M059J (cell line): ENCODE data around the gene TBKBP1. TPM values are rescaled to one million over a fixed set of nuclear protein-coding genes. Genes with fewer than 3 reads are reported as not detected.

ENCODE experiments used
- DNase-seq: peaks from one replicate; pipeline ENCODE4 v3.0.0-alpha.2; 2012; ENCODE audit warnings: low read depth
- total RNA-seq: library from RNA; depleted of rRNA; stranded (reverse); fragments of >200 nt; shearing (Covaris generic); gene quantifications from 2 replicates; pipeline ENCODE4 v1.2.3, GENCODE V29; 2014; rRNA removed

The TBKBP1 gene, protein sequence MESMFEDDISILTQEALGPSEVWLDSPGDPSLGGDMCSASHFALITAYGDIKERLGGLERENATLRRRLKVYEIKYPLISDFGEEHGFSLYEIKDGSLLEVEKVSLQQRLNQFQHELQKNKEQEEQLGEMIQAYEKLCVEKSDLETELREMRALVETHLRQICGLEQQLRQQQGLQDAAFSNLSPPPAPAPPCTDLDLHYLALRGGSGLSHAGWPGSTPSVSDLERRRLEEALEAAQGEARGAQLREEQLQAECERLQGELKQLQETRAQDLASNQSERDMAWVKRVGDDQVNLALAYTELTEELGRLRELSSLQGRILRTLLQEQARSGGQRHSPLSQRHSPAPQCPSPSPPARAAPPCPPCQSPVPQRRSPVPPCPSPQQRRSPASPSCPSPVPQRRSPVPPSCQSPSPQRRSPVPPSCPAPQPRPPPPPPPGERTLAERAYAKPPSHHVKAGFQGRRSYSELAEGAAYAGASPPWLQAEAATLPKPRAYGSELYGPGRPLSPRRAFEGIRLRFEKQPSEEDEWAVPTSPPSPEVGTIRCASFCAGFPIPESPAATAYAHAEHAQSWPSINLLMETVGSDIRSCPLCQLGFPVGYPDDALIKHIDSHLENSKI
- total RNA-seq = 1.3 and 2.6 TPM in 2 replicates

DNA sequence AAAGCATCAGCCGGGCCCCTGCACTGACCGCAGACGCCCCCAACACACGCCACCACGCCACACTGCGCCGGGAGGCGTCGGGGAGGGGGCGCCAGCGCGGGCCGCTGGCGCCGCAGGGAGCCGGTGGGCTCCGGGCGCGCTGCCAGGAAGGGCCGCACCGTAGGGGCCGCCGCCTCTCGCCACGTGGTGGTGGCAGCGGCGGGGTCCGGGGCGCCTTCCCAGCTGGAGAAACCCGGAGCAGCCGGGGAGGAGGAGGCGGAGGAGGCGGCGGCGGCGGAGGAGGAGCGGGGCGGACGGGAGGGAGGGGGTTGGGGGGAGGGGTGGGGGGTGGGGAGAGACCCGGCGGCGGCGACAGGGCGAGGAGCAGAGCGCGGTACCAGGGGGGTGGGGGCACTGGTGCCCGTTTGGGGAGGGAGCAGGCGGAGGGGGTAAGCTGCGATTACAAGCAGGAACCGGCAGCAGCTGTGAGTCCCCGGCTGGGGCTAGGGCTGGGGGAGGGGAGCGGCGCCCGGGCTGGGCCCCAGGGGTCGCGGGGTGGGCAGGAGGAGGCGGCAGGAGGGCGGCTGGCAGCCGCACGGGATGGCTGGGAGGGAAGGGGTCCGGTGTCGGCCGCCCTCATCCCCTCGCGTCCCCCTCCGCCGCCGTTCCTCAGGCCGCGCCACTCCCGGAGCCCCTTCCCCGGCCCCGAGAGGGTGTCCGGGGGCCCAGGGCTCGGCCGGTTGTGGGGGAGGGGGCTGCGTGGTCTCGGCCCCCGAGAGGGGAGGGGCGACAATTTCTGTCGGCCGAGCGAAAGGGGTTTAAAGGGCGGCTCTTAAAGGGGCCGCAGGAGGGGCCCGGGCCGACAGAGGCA is at the start of gene TBKBP1:
Gene TBKBP1, plus strand, starts transcription at position 431 of the 850 bp plus-strand sequence. CDS start 1,952 bp downstream, outside the sequence.
- DNase-seq = no peak

DNA sequence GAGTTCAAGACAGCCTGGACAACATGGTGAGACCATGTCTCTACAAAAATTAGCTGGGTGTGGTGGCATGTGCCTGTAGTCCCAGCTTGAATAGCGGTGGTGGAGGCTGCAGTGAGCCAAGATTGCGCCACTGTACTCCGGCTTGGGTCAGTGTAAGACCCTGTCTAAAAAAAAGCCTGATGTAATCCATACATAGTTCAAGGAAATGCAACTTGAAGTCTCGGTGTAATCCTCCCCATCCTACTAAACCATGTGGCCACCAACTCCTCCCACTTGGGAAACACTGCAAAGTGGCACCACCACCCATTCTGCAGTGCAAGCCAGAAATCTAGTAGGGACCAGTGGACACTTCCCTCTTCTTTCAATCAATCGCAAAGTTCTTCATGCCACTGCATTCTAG is 49.6 kb upstream of the TBKBP1 start:
- no peak for DNase-seq

DNA sequence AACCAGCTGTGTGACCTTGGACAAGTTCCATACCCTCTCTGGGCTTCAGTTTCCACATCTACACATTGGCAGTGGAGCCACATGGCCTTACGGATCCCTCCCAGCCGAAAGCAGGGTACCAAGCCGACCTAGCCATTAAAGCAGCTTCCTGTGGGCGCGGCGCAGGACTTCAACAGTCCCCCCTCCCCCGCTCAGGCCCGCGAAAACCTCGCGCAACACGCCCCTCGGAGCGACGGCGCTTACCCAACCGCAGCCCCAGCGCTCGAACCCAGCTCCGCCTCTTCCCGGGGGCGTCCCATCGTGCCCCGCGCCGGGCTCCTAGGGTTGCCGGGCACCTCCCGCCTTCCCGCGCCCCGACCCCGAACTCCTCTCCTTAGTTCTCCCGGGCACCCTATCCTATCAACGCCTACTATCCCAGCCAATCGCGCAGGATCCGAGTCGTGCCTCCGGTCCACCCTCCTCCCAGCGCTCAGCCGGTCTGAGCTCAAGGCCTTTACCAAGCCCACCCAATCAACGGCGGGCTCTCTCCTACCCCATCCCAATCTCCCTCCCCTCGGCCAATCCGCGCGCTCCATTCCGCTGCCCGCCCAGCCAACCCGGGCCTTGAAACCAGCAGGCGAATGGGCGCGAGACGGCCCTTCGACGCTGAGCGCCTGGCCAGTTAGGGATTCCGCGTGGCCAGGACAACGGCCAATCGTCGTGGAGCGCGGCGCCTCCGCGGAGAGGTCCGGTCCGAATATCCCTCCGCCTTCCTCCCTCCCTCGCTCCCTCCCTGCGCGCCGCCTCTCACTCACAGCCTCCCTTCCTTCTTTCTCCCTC is 44.6 kb upstream of the TBKBP1 start, which contains the start of gene KPNB1:
Gene KPNB1, plus strand, starts transcription at position 767 of the 819 bp plus-strand sequence. CDS start 326 bp downstream, outside the sequence.
- DNase-seq = peak; percentile 100

DNA sequence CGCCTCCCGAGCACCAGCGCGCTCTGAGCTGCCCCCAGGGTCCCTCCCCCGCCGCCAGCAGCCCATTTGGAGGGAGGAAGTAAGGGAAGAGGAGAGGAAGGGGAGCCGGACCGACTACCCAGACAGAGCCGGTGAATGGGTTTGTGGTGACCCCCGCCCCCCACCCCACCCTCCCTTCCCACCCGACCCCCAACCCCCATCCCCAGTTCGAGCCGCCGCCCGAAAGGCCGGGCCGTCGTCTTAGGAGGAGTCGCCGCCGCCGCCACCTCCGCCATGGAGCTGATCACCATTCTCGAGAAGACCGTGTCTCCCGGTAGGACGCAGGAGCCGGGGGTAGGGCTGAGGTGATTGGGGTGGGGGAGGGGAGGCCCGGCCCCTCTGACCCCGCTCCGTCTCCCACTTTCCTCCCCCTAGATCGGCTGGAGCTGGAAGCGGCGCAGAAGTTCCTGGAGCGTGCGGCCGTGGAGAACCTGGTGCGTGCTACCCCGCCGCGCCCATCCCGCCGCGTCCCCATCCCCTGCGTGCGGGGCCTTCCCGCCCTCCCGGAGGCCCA is 43.9 kb upstream of the TBKBP1 start:
- no peak for DNase-seq

DNA sequence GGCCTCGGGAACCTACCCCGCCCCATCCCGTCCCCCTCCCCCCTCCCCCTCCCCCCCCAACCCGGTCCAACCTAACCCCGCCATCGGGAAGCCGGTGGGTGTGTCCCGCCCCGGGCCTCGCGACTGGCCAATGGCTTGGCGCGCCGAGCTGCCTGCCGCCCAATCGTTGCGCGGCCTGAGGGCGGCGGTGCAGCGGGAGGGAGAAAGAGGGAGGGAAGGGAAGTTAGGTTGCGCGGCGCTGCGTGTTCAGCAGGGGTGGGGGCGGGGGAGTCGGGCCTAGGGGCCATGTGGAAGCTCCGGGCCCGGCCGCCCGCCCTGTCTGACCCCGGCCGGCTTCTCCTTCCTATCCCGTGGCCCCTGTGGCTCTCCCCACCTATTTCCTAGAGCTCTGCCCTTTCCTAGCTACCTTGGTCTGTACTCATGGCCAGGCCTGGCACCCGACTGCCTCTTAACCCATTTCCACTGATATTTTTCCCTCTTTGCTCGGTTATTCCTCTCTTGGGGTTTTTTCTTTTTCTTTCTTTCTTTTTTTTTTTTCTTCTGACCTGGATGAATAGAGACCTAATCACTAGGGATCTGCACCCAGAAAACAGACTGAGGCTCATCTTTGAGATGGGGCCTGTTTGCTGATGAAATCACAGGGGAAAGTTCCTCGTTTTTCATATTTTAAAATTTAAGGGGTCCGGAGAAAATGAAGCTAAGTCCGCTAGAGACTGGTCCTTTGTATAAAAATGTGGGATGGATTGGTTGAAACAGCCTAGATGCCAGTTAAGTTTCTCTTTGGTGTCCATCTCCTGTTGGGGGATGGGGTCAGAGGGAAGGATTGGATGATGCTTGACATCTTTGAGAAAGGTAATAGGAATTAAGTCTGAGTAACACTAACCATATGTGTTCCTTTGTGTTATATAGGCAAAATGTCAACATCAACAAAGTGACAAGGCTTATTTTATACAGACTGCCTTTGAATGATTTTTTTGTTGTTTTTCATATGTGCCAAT is 43.1 kb upstream of the TBKBP1 start:
- peak; percentile 94 for DNase-seq

DNA sequence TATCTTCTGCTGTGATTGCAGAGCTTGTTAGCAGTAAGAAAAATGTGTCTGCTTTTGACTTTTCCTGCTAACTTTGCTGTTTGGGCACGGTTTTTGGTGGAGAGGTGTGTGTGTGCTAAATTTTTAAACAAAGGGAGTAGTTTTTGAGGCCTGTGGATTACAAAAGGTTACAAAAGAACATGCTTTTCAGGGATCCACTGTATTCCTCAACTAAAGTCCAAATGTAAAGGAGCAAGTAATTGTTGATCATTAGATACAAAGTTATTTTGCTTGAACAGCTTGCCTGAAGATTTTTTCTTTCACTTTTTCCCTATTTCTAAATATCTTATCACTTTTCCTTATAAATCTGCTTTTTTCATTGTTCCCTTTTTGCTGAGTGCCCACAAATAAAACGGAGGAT is 42.3 kb upstream of the TBKBP1 start:
- no peak for DNase-seq

DNA sequence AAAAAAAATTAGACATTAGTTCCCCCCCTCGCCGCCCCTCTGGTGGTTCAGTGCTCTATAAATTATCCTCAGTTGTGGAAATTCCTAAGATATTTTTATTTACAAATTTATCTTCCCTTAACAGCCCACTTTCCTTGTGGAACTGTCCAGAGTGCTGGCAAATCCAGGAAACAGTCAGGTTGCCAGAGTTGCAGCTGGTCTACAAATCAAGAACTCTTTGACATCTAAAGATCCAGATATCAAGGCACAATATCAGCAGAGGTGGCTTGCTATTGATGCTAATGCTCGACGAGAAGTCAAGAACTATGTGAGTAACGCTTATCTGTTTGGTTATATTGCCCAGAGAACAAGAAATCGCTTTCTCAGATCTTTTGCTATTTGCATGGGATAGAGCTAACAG is 41.4 kb upstream of the TBKBP1 start:
- no peak for DNase-seq

DNA sequence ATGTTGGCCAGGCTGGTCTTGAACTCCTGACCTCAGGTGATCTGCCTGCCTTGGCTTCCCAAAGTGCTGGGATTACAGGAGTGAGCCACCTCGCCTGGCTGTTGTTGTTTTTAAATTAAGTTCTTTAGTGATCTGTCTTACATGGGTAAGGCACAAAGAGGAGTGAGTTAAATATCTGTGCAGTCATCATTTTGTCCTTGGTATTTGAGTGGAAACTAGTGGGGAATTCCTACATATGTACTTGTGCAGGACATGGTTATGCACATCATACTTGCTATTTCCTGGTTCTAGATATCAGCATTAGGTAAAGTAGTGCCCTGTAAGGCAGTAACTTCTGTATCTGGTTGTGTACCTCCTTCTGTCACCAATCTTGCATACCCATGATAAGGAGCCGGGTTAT is 40.5 kb upstream of the TBKBP1 start:
- no peak for DNase-seq

DNA sequence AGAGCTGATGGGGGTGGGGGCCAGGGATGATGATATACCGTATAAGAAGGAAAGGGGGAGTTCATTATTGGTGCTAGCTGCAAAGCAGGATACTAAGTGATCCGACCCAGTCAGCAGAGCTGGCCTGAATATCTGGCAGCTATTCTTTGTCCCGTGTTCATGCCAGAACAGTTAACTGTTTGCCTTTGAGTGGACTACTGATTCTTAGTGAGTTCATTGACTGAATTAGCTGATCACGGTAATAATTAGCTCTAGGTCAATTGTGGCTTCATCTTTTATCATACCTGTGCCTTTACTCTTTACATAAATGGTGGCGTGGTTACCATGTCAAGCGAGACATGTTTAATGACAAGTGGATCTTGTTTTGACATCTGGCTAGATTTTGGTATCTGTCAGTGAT is 39.0 kb upstream of the TBKBP1 start:
- DNase-seq = no peak

DNA sequence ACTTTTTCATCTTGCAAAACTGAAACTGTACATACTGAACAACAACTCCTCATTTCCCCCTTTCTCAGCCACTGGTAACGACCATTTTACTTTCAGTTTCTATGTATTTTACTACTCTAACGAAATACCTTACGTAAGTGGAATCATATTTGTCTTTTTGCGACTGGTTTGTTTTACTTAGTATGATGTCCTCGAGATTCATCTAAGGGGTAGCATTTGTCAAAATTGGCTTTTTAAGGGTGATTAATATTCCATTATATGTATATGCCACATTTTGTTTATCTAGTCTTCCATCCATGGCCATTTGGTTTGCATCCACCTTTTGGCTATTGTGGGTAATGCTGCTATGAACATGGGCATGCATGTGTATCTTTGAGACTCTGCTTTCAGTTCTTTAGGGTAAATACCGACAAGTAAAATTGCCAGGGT is 33.9 kb upstream of the TBKBP1 start:
- no peak for DNase-seq

DNA sequence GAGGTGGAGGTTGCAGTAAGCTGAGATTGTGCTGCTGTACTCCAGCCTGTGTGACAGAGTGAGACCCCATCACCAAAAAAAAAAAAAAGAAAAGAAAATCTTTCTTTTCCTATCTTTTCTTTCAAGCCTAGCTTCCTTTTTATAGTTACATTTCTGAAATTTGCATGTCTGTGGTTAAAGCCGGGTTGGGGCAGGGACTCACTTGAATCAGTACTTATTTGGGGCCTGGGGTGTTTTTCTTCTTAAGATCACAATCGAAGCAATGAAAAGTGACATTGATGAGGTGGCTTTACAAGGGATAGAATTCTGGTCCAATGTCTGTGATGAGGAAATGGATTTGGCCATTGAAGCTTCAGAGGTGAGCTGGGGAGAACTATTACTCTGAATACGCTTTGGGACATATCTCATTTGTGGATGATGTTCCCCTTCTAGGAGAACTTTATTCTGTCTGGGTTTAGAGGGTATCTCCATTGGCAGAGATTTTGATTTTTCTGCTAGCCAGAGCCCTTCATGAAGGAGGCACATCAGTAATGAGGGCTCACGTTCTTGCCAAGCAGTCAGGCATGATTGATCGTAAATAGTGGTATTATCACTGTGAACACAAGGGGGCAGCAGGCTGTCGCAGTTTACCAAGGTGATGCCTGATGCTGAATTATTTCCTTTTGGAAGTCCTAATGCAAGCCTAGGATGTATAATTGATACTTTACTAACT is 29.9 kb upstream of the TBKBP1 start:
- peak; percentile 55 for DNase-seq

DNA sequence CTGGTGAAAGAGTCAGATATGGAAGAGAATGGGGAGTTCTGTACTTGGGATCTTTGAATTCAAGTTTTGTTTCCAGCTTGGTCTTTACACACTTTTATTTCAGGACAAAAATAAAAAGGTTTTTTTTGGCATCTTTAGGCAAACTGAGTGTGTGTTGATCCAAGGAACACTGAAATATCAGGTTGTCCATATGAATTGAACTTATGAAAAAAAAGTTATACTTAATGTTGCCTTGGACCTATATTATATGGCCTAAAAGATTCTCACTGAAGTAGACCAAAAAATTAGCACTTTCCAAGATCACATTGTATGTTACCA is 29.4 kb upstream of the TBKBP1 start:
- DNase-seq = no peak

DNA sequence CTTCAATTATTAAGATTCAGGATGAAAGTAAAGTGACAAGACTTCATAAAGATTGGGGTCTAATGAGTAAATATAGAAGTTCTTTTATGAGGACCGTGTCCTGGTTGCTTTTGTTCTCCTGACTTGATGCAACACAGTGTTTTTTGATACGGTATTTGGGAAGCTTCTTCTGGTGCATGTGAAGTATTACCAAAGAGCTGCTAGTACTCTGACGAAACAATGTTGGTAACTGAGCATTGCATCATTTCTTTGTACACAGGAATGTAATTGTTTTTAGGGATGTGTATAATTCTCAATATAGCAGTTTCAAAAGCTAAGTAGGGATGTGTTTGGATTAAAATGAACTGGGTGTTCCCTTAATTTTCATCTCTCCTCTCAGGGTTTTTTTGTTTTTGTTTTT is 28.3 kb upstream of the TBKBP1 start:
- no peak for DNase-seq

DNA sequence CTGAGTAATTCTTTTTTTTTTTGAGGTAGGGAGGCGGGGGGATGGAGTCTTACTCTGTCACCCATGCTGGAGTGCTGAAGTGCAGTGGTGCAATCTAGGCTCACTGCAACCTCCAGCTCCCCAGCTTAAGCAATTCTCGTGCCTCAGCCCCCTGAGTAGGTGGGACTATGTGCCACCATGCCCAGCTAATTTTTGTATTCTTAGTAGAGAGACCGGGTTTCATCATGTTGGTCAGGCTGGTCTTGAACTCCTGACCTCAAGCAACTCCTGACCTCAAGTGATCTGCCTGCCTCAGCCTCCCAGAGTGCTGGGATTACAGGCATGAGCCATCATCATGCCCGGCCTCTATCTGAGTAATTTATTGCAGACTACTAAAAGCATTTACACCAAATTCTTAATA is 24.9 kb upstream of the TBKBP1 start:
- DNase-seq = no peak

DNA sequence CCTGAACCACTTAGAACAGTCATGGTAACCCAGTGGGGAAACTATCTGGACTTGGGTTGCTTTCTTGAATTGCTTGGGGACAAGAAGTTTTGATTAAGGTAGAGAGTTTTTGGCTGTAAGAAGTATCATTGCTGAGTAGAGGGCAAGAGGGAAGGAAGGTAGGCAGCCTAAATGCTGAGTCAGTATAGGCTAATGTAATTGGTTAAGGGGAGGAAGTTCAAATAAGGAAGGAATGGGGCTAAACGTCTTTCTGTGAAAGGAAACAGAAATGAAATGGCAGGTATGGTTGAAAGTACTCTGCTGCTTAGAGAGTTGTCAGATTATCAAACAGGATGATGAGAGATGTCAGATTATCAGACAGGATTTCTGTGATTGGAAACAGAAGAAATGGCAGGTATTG is 23.9 kb upstream of the TBKBP1 start:
- DNase-seq = no peak

DNA sequence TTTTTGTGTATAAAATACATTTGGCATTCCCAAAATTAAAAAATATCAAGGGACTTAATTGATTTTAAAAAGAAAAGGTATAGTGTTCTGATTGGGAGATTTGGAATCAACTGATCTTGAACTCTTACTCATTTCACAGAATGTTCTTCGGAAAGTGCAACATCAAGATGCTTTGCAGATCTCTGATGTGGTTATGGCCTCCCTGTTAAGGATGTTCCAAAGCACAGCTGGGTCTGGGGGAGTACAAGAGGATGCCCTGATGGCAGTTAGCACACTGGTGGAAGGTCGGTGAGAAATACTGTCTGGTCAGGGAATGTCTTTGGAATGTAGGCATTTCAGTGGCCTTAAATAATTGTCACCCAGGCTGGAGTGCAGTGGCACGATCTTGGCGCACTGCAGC is 19.5 kb upstream of the TBKBP1 start:
- no peak for DNase-seq

DNA sequence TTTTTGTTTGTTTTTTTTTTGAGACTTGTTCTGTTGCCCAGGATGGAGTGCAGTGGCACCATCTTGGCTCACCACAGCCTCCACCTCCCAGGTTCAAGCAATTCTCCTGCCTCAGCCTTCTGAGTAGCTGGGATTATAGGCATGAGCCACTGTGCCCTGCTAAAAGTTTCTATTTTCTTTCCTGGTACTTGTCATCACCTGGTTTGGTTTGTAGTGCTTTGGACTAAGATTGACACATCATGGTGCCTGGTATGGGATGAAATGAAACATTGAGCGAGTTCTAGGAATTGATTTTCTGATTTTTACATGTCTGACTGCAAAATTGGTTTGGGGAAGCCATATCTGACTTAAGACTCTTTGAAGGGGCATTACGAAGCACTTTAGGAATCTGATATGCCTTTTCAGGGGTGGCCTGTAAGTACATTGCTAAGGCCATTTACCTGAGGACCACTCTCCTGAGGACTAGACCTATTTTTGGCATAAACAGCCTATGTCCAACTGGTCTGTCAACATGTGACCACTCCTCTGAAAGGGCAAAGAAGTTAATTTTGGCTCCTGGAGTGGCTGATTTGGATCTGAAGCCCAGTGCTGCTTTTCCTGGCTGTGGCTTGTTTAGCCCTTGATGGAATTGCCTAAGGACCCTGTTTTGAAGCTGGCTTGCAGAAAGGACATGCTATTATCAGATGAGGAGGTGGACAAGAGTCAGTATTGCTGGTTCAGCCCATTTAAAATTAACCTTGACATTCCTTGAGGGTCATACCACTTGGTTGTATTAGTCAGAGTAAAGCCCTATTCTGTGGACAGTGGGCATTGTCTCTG is 18.4 kb upstream of the TBKBP1 start:
- no peak for DNase-seq

DNA sequence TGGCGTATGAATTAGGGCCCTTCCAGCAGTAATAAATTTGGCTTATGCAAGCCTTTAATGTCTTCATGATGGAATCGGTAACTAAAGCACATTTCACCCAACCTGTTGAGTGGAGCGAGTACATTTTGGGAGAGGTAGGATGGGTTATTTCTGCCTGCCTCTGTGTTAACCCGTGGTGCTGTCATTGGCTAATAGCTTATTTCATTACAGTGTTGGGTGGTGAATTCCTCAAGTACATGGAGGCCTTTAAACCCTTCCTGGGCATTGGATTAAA is 17.8 kb upstream of the TBKBP1 start:
- DNase-seq = no peak
